ENCODE measurements around the gene FSD1L. TPM values are rescaled to one million over a fixed set of nuclear protein-coding genes. Genes with fewer than 3 reads are reported as not detected.
A peak's percentile ranks its signal among the peaks of the same experiment; 100 is the strongest.

Gene FSD1L
- total RNA-seq, 1 experiment from 2014 or later, result 5.7 TPM

GRCh38 chr9:105447386-105447813 lies 434 bp upstream of the FSD1L start:
- POLR2A ChIA-PET, result no interaction called here
- CTCF ChIA-PET, result no interaction called here
- peak overlapping the region; percentile 85 for H3K27ac Mint-ChIP-seq (ENCODE audit: unreplicated experiment)

GRCh38 chr9:105449081-105449480 lies 1.2 kb downstream of the FSD1L start:
- peak overlapping the region; percentile 85 for H3K27ac Mint-ChIP-seq (ENCODE audit: unreplicated experiment)
- CTCF ChIA-PET, result interaction anchor here (1.4 kb wide), 1 partner anchor 26 kb away, joined by 4 read pairs; no protein-coding TSS in a partner anchor
- H3K4me1 Mint-ChIP-seq (ENCODE audit: low read depth, unreplicated experiment), result peaks cover 5% of the 10 kb centered on the region
- TF ChIP-seq CTCF (IDR thresholded peaks at IDR 0.05; ENCODE audit: insufficient read depth in 1 of 2, low read depth in 1 of 2, low read length in 1 of 2, severe bottlenecking in 1 of 2, unreplicated experiment in 1 of 2), result no peak
- no peaks in the 10 kb centered on the region for H3K9me3 Mint-ChIP-seq (ENCODE audit: unreplicated experiment)
- BruUV-seq (replicated peaks), result TSS peak; percentile 60
- intact Hi-C loops (cut with micrococcal nuclease; ENCODE audit: unreplicated experiment), result loop anchor here (10.0 kb wide), 1 partner anchor 246 kb away; the partner anchor contains the start of gene TMEM38B
- peak overlapping the region; percentile 92 for H3K4me3 Mint-ChIP-seq (ENCODE audit: unreplicated experiment)
- Histone ChIP-seq H3K27me3 (replicated peaks; ENCODE audit: control insufficient read depth, insufficient read depth, low read length) (no peaks in the 10 kb centered on the region), H3K36me3 (ENCODE audit: control insufficient read depth, insufficient read depth, low read length) (no peaks in the 10 kb centered on the region), H3K4me1 (peaks cover 12% of the 10 kb centered on the region), H3K4me3 (ENCODE audit: low read depth, low read length) (peak overlapping the region; percentile 68), H3K9me3 (no peaks in the 10 kb centered on the region)
- POLR2A ChIA-PET, result no interaction called here
- no peak for DNase-seq
- H3K36me3 Mint-ChIP-seq (ENCODE audit: insufficient read depth, unreplicated experiment), result no peaks in the 10 kb centered on the region
- no peaks in the 10 kb centered on the region for H3K27me3 Mint-ChIP-seq (ENCODE audit: insufficient read depth, unreplicated experiment)

More at GRCh38 chr9:105447386-105447813, 434 bp upstream of the FSD1L start:
- Mint-ChIP-seq H3K4me3 (ENCODE audit: unreplicated experiment) (peak overlapping the region; percentile 92), H3K36me3 (ENCODE audit: insufficient read depth, unreplicated experiment) (no peaks in the 10 kb centered on the region), H3K4me1 (ENCODE audit: low read depth, unreplicated experiment) (peaks cover 5% of the 10 kb centered on the region), H3K9me3 (ENCODE audit: unreplicated experiment) (no peaks in the 10 kb centered on the region), H3K27me3 (ENCODE audit: insufficient read depth, unreplicated experiment) (no peaks in the 10 kb centered on the region)
- no peaks in the 10 kb centered on the region for H3K9me3 ChIP-seq
- peak overlapping the region; percentile 68 for H3K4me3 ChIP-seq (ENCODE audit: low read depth, low read length)
- peaks cover 12% of the 10 kb centered on the region for H3K4me1 ChIP-seq
- H3K36me3 ChIP-seq (ENCODE audit: control insufficient read depth, insufficient read depth, low read length), result no peaks in the 10 kb centered on the region
- TF ChIP-seq CTCF (IDR thresholded peaks at IDR 0.05; ENCODE audit: insufficient read depth in 1 of 2, low read depth in 1 of 2, low read length in 1 of 2, severe bottlenecking in 1 of 2, unreplicated experiment in 1 of 2), result no peak
- no TSS peak for BruUV-seq (replicated peaks)
- intact Hi-C loops (cut with micrococcal nuclease; ENCODE audit: unreplicated experiment), result loop anchor here (10.0 kb wide), 1 partner anchor 247 kb away; the partner anchor contains the start of gene TMEM38B
- no peak for DNase-seq
- H3K27me3 ChIP-seq (replicated peaks; ENCODE audit: control insufficient read depth, insufficient read depth, low read length), result no peaks in the 10 kb centered on the region

- H3K9me3 Mint-ChIP-seq (ENCODE audit: unreplicated experiment), result peaks cover 6% of the 10 kb centered on the region
- POLR2A ChIA-PET, result no interaction called here
- intact Hi-C loops (cut with micrococcal nuclease; ENCODE audit: unreplicated experiment), result no loop called here
- Histone ChIP-seq H3K36me3 (ENCODE audit: control insufficient read depth, insufficient read depth, low read length) (no peaks in the 10 kb centered on the region; the same call in 1 of the 2 replicates), H3K9me3 (no peaks in the 10 kb centered on the region), H3K4me1 (peaks cover 12% of the 10 kb centered on the region), H3K4me3 (ENCODE audit: low read depth, low read length) (no peak overlapping the region), H3K27me3 (replicated peaks; ENCODE audit: control insufficient read depth, insufficient read depth, low read length) (no peaks in the 10 kb centered on the region)
- DNase-seq, result no peak
- H3K4me3 Mint-ChIP-seq (ENCODE audit: unreplicated experiment), result no peak overlapping the region
- H3K27me3 Mint-ChIP-seq (ENCODE audit: insufficient read depth, unreplicated experiment), result no peaks in the 10 kb centered on the region
- CTCF ChIA-PET, result no interaction called here
- no peak overlapping the region for H3K27ac Mint-ChIP-seq (ENCODE audit: unreplicated experiment)
- BruUV-seq (replicated peaks), result no TSS peak
- H3K36me3 Mint-ChIP-seq (ENCODE audit: insufficient read depth, unreplicated experiment), result no peaks in the 10 kb centered on the region
- peaks cover 5% of the 10 kb centered on the region for H3K4me1 Mint-ChIP-seq (ENCODE audit: low read depth, unreplicated experiment)
- no peak for TF ChIP-seq CTCF (IDR thresholded peaks at IDR 0.05; ENCODE audit: insufficient read depth in 1 of 2, low read depth in 1 of 2, low read length in 1 of 2, severe bottlenecking in 1 of 2, unreplicated experiment in 1 of 2)
These were observed 4.4 kb downstream of the FSD1L start for GRCh38 chr9:105452185-105452584.
